ENCODE results near the gene FOXC1. TPM values are rescaled to one million over a fixed set of nuclear protein-coding genes. Genes with fewer than 3 reads are reported as not detected.

The FOXC1 gene
- total RNA-seq, 2 donors from 2014 or later: 7.1 to 10.1 TPM

GRCh38 chr6:1611572-1612298, 2.0 kb downstream of the FOXC1 start:
- H3K4me1 Mint-ChIP-seq: peaks cover 28% of the 10 kb centered on the region
- H3K9me3 Mint-ChIP-seq: no peaks in the 10 kb centered on the region
- TF ChIP-seq CTCF (conservative IDR thresholded peaks at IDR 0.05): no peak
- H3K27ac ChIP-seq (ENCODE audit: low read depth, low read length): no peak overlapping the region
- H3K4me3 Mint-ChIP-seq: peak overlapping the region; percentile 73
- no peaks in the 10 kb centered on the region for H3K36me3 Mint-ChIP-seq (ENCODE audit: low read depth)
- H3K27ac Mint-ChIP-seq: peak overlapping the region; percentile 16
- 1% methylated on average over 28 to 71 of the region's 71 CpGs for WGBS, 2 experiments (ENCODE audit: insufficient coverage in 1 of 2, insufficient read length in 1 of 2)
- H3K9me3 ChIP-seq (ENCODE audit: control insufficient read depth, low read length): no peaks in the 10 kb centered on the region
- peak; percentile 88 for DNase-seq
- H3K4me3 ChIP-seq (ENCODE audit: low read length): peak overlapping the region; percentile 80
- H3K27me3 ChIP-seq (ENCODE audit: control insufficient read depth, insufficient read depth, low read length, poor library complexity, severe bottlenecking): peaks cover 68% of the 10 kb centered on the region
- no peaks in the 10 kb centered on the region for H3K36me3 ChIP-seq (ENCODE audit: control insufficient read depth, insufficient read depth, low read length)
- H3K4me1 ChIP-seq (ENCODE audit: control insufficient read depth, insufficient read depth, low read length): no peaks in the 10 kb centered on the region
- peaks cover 65% of the 10 kb centered on the region for H3K27me3 Mint-ChIP-seq (ENCODE audit: insufficient read depth)
- H3K9ac ChIP-seq (ENCODE audit: extremely low read depth, low read length, poor library complexity, severe bottlenecking): peak overlapping the region; percentile 28

- Histone ChIP-seq H3K4me3 (ENCODE audit: low read length) (peak overlapping the region; percentile 80), H3K36me3 (ENCODE audit: control insufficient read depth, insufficient read depth, low read length) (no peaks in the 10 kb centered on the region), H3K27ac (ENCODE audit: low read depth, low read length) (no peak overlapping the region), H3K9me3 (ENCODE audit: control insufficient read depth, low read length) (no peaks in the 10 kb centered on the region), H3K4me1 (ENCODE audit: control insufficient read depth, insufficient read depth, low read length) (no peaks in the 10 kb centered on the region), H3K9ac (ENCODE audit: extremely low read depth, low read length, poor library complexity, severe bottlenecking) (peak overlapping the region; percentile 28), H3K27me3 (ENCODE audit: control insufficient read depth, insufficient read depth, low read length, poor library complexity, severe bottlenecking) (peaks cover 68% of the 10 kb centered on the region)
- no peaks in the 10 kb centered on the region for H3K9me3 Mint-ChIP-seq
- DNase-seq: peak; percentile 29
- H3K4me1 Mint-ChIP-seq: peaks cover 25% of the 10 kb centered on the region
- no peaks in the 10 kb centered on the region for H3K36me3 Mint-ChIP-seq (ENCODE audit: low read depth)
- peaks cover 66% of the 10 kb centered on the region for H3K27me3 Mint-ChIP-seq (ENCODE audit: insufficient read depth)
- 12 to 13% methylated on average over 4 to 8 of the region's 10 CpGs for WGBS, 2 experiments (ENCODE audit: insufficient coverage in 1 of 2, insufficient read length in 1 of 2)
- H3K27ac Mint-ChIP-seq: peak overlapping the region; percentile 16
- TF ChIP-seq CTCF (conservative IDR thresholded peaks at IDR 0.05): no peak
- H3K4me3 Mint-ChIP-seq: peak overlapping the region; percentile 73
Measured at GRCh38 chr6:1612299-1612973, 2.7 kb downstream of the FOXC1 start.

GRCh38 chr6:1612974-1613306, 3.2 kb downstream of the FOXC1 start:
- H3K9me3 ChIP-seq (ENCODE audit: control insufficient read depth, low read length): no peaks in the 10 kb centered on the region
- peak; percentile 36 for DNase-seq
- H3K27ac ChIP-seq (ENCODE audit: low read depth, low read length): no peak overlapping the region
- Mint-ChIP-seq H3K4me3 (peak overlapping the region; percentile 73), H3K9me3 (no peaks in the 10 kb centered on the region), H3K27me3 (ENCODE audit: insufficient read depth) (peaks cover 69% of the 10 kb centered on the region), H3K4me1 (peaks cover 21% of the 10 kb centered on the region), H3K36me3 (ENCODE audit: low read depth) (no peaks in the 10 kb centered on the region), H3K27ac (no peak overlapping the region)
- no peak for TF ChIP-seq CTCF (conservative IDR thresholded peaks at IDR 0.05)
- peaks cover 68% of the 10 kb centered on the region for H3K27me3 ChIP-seq (ENCODE audit: control insufficient read depth, insufficient read depth, low read length, poor library complexity, severe bottlenecking)
- H3K4me1 ChIP-seq (ENCODE audit: control insufficient read depth, insufficient read depth, low read length): no peaks in the 10 kb centered on the region
- H3K4me3 ChIP-seq (ENCODE audit: low read length): peak overlapping the region; percentile 80
- H3K9ac ChIP-seq (ENCODE audit: extremely low read depth, low read length, poor library complexity, severe bottlenecking): peak overlapping the region; percentile 41
- 0 to 7% methylated on average over 2 to 7 of the region's 7 CpGs for WGBS, 2 experiments (ENCODE audit: insufficient coverage in 1 of 2, insufficient read length in 1 of 2)
- H3K36me3 ChIP-seq (ENCODE audit: control insufficient read depth, insufficient read depth, low read length): no peaks in the 10 kb centered on the region

Measured in endodermal cell (in vitro differentiated cells).